Stimulated activated CD8-positive, alpha-beta memory T cell treated with anti-CD3 and anti-CD28 coated beads, Interleukin-4, amount 100 ng/mL, for 24 hours (primary cell): Measurements from ENCODE around the gene AVEN.
"Not testable (repeated sequence)": the region's sequence is repeated elsewhere in the genome, so short reads cannot be mapped to it uniquely, and the experiment has no call there.

Experiments
- DNase-seq: peaks from one replicate; pipeline ENCODE4 v3.0.0-alpha.2; 2020; ENCODE audit warnings: low read depth

Gene AVEN

DNA sequence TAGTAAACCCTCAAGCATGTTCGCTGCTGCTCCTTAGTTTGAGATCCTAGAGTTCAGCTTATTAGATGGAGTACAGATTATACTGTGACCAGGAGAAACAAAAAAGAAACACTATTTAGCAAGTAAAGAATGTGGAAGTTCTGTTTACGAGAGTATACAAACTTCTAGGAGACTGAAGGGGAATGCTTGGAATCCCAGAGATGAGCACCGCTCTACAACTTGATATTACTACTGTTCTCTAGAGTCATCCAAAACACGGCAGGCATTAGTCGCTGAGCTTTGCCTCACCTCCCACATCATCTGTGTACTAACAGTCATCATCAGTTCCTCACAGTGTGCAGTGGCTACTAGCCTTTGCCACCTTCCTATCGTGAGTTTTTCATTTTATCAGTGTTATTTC is 192.1 kb downstream of the AVEN start:
- no peak for DNase-seq

DNA sequence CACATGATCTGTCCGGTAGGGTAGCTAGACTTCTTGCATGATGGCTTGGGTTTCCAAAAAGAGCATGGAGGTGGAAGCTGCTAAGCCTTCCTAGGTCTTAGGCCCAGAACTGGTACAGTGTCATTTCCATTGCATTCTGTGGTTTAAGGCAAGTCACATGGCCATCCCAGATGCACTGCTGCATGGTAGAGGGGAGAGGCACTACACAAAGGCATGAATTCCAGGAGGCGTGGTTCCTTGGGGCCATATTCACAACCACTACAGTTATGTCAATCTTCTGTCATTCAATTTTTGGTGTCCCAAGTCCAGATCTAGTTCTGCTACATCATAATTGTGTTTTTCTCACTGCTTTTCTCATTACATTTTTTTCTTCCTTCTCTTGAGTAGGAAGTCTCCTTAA is 192.9 kb downstream of the AVEN start:
- DNase-seq, result no peak

DNA sequence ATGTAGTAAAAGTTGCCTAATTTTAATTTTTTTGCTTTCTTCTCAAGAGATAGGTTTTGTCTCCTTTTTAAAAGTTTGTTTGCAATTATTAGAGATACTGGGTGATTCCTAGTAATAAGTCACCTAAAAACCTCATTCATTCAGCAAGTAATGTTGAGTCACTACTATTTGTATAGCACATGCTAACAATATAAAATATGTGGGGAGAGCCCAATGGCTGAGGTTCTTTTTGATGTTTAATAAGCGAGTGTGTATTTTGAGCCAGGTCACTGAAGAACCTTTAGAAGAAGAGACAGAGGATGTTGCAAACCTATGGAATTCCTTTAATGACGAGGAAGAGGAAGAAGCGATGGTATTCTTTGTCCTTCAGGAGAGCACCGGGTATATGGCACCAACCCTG is 194.4 kb downstream of the AVEN start:
- DNase-seq, result no peak

DNA sequence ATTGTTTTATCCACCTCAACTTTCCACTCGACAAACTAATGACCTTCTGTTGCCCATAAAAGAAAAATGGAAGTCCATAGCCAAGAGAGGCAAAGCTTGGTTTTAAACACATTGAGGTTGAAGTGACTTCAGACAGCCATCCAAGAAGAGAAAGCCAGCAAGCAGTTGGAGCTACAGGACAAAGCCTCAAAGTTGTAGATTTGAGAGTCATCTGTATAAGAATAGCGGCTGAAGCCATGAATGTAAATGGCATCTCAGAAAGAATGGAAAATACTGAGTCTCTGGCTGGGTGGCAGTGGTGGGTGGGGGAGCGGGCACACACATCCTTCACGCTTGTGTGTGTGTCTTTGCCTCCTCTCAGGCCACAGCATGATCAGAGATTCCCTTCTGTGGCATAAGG is 194.8 kb downstream of the AVEN start:
- no peak for DNase-seq

DNA sequence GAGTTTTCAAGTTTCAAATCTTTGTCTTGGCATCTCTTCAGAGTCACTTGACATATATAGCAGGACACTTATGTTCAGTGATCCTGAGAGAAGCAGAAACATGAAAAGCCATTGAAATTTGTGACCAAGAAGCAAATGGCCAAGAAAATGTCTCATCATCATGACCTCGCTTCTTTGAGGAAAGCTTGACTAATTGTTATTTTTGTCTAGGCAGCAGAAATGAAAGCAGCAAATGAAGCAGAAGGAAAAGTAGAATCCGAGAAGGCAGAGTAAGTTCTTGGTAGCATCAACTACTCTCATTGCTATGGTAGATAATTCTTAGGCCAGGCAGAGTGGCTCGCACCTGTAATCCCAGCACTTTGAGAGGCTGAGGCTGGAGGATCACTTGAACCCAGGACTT is 198.4 kb downstream of the AVEN start:
- DNase-seq, result no peak

DNA sequence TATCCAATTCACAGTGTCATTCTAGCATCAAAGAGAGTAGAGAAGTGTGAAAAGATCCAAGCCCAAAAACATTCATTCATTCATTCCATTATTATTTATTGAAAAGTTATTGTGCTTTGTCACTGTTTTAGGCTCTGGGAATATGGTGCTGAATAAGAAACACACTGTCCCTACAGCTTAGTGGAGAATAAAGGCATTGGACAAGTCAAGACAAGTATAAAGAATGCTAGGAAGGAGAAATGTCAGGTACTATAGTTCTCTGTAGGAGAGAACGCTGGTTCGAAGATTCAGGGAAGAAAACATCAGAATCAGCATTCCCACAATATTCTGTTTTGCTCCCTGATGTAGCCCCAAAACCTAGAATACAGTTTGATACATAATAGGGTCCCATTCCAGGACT is 199.5 kb downstream of the AVEN start:
- no peak for DNase-seq

DNA sequence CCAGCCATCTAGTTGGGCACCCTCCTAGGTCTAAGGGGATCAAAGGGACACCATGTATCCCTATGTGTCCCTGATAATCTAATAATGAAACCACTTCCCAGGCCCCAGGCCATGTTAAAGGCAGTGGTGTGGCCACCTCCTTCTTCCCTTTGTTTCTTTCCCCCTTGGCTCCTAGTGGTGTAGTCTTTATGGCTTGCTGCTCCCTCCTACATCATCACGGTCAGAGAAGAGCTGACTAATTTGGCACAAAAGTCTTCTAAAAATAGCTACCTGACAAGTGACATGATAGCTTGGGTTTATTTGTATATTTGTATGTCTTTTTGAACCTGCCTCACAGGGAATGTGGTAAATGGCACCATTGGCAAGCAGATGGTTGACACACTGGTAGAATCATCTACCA is 201.7 kb downstream of the AVEN start:
- DNase-seq, result no peak

DNA sequence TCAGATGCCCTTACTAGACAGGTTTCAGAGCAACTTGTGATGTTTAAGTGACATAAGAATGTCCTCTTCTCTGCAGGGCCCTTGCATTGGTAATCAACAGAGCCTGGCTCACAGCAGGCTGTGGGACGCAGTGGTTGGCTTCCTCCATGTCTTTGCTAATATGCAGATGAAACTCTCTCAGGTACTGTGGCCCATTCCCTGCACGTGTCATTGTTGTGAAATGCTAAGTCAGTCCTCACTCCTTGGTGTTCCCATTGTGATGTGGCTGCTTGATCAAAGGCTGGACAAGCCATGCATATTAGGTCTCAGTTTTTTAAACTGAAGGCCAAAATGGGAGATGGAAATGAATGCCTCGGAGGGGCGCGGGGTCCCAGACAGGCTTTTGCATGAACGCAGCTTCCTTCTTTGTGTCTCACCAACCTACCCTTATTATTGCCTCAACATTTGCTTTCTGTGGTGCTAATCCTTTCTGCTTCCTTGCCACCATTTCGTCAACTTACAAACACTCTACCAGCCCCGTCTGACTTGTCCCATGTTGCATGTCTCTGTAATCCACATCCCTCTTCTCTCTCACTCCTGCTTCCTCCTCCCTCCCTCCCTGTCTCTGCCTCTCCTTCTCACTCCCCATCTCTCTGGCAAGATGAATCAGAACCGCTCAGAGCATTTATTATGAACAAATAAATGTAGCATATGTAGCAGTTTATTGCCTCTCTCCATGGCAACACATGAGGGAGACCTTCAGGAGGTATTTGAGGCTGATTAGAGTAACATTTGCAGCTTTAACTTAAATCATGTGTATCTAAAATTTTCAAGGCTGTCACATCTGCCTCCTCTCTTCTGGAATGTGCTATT is 203.9 kb downstream of the AVEN start:
- no peak for DNase-seq

DNA sequence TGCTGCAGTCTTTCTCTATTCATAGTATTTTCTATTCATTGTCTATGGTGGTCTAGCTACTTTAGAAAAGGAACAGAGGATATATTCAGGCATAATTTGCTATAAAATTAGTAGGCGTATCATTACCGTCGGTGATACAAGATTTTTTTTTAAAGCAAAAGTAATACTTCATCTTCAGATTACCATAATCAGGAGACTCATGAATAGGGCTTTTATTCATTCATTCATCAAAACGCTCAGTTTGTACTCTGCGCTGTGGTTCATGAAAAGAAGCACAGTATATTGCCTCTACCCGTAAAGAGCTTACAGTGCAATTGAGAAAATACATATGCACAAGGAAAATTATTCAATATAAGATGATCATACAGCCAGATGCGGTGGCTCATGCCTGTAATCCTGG is 207.4 kb downstream of the AVEN start:
- no peak for DNase-seq

DNA sequence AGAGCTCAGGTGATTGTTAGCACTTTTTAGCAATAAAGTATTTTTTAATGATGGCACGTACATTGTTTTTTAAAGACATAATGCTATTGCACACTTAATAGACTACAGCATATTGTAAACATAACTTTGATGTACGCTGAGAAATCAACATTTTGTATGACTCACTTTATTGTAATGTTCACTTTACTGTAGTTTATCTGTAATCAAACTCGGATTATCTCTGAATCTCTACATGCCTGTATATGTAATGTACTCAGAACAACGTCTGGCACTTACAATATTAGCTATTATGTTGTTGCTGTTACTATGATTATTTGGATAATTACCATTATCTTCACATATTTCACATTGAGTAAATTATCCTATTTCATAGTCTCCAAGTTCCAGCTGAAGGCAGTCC is 208.7 kb downstream of the AVEN start:
- no peak for DNase-seq

DNA sequence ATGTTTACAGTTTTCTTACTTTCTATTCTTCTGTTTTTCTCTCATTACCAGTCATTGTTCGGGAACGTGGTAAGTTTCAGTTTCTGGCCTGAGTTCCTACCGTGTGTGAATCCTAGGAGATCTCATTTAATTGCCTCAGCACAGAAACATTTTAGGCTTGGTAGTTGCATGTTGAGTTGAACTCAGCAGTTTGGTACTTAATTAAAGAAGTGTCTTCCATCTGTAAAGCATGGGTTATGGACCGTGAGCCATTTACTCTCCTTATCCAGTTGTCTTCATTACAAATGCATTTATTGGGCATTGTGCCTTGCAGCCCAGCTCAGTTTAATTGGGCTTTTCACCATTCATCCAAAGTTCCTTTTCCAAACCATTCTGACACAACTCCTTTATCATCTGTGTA is 212.8 kb downstream of the AVEN start:
- DNase-seq, result no peak

DNA sequence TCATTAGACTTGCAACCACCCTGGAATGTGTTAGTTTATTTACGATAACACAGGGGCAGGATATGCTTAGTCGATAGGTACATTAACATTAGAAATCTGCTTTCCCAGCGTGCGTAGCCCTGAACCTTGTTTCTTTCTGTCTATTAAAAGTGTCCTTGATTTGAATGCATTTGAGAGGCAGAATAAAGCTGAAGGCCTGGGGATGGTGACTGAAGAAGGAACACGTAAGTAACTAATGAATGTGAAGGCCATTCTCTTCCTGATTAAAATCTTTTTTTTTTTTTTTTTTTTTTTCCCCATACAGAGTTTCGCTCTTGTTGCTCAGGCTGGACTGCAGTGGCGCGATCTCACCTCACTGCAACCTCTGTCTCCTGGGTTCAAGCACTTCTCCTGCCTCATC is 213.6 kb downstream of the AVEN start:
- no peak for DNase-seq

DNA sequence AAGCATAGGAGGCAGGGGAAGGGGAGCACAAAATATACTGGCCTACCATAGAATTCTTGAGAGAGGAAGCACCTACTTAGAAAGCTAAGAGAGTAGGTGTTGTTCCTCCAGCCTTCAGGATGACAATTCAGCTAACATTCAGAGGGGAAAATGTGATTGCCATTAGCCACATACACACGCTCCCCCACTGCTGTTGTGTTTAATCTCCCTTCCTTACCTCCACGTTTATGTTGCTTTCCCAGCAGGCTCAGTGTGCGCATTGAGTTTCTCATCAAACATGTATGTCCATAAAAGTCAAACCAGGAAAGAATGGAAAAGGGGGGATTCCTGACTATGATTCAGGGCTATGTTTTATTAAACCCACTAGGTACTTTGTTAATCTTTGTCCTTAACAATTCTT is 215.9 kb downstream of the AVEN start:
- DNase-seq, result no peak

DNA sequence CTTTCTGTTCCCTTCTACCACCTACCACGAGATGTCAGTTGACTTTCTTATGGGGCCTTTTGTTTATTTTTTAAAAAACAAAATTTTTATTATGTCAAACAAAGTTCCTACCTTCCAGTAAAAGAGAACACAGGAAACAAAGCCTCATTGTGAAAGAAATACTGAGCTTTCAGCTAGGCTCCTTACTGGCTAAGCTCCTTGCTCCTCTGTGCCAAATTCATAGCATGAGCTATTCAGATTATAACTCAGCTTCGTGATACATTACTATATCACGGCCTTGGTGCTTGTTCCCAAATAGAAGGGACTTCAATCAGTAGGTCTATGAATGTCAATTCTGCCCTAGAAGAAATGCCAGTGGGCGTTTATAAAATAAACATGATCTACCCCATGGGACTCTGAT is 216.5 kb downstream of the AVEN start:
- no peak for DNase-seq

DNA sequence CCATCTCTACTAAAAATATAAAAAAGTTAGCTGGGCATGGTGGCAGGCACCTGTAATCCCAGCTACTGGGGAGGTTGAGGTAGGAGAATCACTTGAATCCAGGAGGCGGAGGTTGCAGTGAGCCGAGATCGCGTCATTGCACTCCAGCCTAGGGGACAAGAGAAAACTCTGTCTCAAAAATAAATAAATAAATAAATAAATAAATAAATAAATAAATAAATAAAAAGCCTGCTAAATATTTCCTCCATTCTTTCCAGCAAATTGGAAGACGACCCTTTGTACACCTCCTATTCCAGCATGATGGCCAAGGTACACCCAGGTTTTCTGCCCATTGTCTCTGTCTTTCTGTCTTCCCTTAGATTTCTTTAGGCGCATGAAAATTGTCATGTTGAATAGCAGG is 219.5 kb downstream of the AVEN start:
- DNase-seq, result not testable (repeated sequence)
